OCI-LY7 (cell line): ENCODE measurements around the gene PRLH.

Source experiments
- EZH2phosphoT487 ChIP-seq: fragments of 200-600 bp; sonication (generic); IDR thresholded peaks from 2 replicates; pipeline ENCODE4 v1.6.1; 2018; ENCODE audit warnings: low read depth, borderline replicate concordance, mild to moderate bottlenecking, mixed run types, antibody characterized with exemption, low read length, moderate library complexity, mixed read lengths
- TF ChIP-seq, protein P1 (sequence below): fragments of 200-600 bp; sonication (generic); conservative IDR thresholded peaks from 2 replicates; pipeline ENCODE4 v1.5.1; 2014; ENCODE audit warnings: mild to moderate bottlenecking, antibody characterized with exemption, low read length, moderate library complexity, mixed read lengths

DNA sequence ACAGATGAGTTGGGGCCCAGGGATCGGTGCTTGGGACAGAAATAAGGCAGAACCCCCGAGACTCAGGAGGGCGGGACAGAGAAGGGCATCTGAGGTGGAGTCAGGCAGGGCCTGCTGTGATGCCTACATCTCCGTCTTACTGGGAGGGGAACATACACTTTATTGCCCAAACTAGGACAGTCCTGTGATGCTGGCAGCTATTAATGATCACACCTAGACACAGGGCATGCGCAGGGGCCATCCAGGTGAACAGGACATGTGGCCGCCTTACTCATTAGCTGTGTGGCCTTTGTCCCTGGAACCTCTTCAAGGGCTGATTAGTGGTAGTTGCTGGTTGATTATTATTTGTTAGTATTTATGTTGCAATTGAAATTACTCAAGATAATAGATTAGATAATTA is 46.1 kb upstream of the PRLH start:
- TF ChIP-seq, protein P1, sequence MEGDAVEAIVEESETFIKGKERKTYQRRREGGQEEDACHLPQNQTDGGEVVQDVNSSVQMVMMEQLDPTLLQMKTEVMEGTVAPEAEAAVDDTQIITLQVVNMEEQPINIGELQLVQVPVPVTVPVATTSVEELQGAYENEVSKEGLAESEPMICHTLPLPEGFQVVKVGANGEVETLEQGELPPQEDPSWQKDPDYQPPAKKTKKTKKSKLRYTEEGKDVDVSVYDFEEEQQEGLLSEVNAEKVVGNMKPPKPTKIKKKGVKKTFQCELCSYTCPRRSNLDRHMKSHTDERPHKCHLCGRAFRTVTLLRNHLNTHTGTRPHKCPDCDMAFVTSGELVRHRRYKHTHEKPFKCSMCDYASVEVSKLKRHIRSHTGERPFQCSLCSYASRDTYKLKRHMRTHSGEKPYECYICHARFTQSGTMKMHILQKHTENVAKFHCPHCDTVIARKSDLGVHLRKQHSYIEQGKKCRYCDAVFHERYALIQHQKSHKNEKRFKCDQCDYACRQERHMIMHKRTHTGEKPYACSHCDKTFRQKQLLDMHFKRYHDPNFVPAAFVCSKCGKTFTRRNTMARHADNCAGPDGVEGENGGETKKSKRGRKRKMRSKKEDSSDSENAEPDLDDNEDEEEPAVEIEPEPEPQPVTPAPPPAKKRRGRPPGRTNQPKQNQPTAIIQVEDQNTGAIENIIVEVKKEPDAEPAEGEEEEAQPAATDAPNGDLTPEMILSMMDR: no peak
- no peak for TF ChIP-seq EZH2phosphoT487
